HT-29 (cell line): Measurements from ENCODE around the gene PRKAR2B. TPM values are rescaled to one million over a fixed set of nuclear protein-coding genes. Genes with fewer than 3 reads are reported as not detected.
"Not testable (repeated sequence)": the region's sequence is repeated elsewhere in the genome, so short reads cannot be mapped to it uniquely, and the experiment has no call there.

Experiments
- DNase-seq: peaks from one replicate; pipeline ENCODE4 v3.0.0-alpha.2; 2015; ENCODE audit warnings: low spot score
- total RNA-seq: library from RNA; depleted of rRNA; stranded (reverse); fragments of >200 nt; shearing (Covaris generic); gene quantifications from 2 replicates; pipeline ENCODE4 v1.2.3, GENCODE V29; 2014

Gene PRKAR2B
- total RNA-seq, 1 experiment from 2014 or later: not detected

DNA sequence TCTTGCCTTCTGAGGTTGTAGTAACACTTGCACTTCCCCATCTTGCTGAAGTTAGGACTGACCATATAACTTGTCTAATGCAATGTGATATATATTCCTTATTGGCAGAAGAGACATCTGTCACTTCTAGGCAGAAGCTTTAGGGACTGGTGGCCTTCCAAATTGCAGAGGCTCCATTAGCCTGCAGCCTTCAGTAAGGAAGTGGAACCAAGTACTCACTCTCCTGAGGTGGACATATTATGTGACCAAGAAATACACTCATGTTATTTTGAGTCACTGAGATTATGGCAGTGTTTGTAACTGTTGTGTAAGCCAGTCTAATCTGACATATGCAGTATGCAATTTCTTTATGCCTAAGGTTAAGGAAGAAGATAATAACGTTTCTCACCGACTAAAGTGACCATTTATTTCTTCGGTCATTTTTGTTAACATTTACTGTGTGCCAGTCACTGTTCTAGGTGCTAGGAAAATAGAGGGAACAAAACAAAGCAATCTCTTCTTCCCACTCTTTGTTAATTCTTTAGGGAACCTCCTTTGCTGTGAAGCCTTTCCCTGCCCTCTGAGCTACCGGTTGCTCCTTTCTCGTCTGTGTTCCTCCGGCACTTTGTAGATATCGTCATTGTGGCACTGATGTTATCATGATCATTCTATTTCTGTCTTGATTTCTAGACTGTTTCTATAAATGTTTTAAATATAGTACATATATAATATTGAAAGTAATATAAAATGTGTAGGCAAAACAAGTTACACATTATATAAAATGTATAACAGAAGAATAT lies 71.4 kb downstream of the PRKAR2B start:
- DNase-seq: no peak

GRCh38 chr7:107118109-107118900 lies 73.8 kb downstream of the PRKAR2B start:
- DNase-seq: no peak

- DNase-seq: no peak
Observed at GRCh38 chr7:107119376-107120105, 75.0 kb downstream of the PRKAR2B start.

- DNase-seq: no peak
Observed at GRCh38 chr7:107122486-107122911, 78.0 kb downstream of the PRKAR2B start.

DNA sequence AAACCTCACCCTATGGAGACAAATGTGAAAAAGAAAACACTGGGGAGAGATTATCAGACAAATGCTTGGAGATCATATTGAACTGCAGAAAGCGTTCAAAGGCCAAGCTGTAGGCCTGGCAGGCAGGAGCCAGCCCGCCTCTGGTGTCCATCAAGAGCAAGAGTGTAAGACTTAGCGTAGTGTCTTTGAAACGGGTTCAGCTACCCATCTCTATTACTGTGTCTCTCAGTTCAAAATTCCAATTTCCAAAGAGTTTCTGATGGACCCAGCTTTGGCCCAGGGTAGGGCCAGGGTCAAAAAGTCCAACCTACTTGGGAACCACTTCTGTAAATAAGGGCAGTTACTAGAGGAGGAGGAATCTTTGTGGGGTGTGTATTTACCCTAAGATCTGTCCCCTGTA lies 78.9 kb downstream of the PRKAR2B start:
- no peak for DNase-seq

DNA sequence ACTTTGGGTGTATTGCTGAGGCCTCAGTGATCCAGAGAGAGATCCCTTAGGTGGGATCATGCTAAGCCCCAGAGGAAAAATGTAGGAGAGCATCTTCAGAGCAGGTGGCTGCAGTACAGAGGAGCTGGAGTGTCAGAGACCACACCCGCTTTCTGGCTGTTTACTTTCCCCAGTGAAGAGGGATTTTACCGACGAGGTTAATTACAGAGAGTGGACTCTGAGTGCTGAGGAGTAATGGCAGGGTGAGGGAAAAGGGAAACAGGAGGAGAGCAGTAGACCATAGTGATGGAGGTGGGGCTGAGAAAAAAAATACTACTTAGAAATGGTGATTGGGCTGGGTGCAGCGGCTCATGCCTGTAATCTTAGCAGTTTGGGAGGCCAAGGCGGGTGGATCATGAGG lies 81.0 kb downstream of the PRKAR2B start:
- no peak for DNase-seq

- no peak for DNase-seq
Observed at GRCh38 chr7:107128217-107128616, 83.7 kb downstream of the PRKAR2B start.

DNA sequence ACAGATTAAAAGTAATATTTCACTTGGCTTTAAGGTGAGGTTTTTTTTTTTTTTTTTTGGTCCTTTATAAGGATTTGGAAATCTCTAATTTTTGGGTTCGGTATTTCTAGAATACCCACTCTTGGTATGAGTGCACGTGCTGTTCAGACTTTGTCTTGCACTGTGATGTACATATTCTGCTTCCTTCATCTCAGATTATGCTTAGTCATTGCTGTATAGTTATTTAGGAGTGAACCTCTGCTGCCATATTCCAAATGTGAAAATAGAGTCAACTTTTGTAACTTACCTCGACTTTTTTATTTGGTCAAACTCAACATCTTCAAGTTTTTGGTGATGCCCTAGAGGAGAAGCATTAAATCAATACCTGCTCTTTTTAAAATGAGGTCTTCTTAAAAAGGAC lies 84.2 kb downstream of the PRKAR2B start:
- no peak for DNase-seq

DNA sequence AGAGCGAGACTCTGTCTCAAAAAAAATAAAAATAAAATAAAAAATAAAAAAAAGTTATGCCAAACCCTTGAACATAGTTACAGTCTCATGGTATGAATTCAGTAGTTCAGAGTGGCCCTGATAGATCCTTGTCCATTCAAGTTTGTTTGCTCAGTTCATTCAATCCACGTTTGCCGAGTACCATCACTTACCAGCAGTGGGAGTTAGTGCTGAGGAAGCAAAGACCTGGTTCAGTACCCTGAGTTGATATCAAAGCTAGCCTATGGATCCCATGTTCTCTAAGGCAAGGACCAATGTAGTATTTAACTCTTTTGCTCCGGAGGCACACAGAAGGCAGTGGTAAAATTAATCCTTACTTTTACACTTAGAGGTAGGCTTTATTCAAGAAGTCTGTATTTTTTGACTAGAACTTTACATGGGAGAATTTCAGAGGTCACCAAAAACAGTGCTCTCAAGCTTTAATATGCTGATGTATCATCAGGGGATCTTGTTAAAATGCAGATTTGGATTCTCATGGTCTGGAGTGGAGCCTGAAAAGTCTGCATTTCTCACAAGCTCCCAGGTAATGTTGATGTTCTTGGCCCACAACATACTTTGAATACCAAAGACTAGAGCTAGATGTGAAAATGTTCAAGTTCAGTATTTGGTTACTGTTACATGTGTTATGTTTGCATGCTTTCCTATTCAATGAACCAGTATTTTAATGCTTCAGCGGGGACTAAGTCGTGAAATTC lies 86.1 kb downstream of the PRKAR2B start:
- peak; percentile 35 for DNase-seq

DNA sequence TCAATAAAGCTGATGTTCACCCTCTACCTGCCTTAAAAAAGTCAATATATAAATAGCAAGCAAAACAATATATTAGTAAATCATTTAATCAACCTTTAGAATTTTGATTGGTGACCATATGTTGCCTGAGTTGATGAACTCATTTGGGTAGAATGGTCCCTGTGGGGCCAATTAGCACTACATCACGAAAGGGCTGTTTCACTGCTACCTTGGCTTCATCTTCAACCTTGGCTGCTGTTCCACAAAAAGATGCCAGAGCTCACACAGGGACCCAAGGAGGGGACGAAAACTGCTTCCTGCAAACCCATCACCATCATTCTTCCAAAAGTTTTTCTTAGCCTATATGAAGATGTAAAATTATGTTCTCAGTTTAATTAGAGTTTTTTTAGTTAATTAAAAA lies 88.9 kb downstream of the PRKAR2B start:
- DNase-seq: no peak

DNA sequence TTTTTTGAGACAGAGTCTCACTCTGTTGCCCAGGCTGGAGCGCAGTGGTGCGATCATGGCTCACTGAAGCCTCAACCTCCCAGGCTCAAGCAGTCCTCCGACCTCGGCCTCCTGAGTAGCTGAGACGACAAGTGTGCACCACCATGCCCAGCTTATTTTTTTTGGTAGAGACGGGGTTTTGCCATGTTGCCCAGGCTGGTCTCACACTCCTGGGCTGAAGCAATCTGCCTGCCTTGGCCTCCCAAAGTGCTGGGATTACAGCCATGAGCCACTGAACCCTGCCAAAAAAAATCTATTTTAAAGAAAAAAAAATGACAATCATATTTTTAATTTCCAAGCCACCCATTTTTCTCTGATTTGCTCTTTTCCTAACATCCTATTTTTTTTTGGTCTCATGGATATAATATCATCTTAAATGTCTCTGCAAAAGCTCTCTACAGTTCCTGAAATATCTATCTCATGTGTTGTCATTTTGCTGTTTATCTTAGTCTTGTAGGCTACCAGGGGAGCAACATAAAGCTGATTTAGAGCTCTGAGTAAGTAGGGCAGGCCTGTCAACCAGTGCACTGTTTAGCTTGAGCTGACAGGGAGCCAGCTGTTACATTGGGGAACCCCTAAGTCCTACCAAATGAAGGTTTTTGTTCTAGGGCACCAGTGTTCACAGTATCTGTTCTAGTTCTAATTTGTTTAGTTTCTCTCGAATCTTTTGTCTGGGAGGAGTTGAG lies 94.4 kb downstream of the PRKAR2B start:
- no peak for DNase-seq

DNA sequence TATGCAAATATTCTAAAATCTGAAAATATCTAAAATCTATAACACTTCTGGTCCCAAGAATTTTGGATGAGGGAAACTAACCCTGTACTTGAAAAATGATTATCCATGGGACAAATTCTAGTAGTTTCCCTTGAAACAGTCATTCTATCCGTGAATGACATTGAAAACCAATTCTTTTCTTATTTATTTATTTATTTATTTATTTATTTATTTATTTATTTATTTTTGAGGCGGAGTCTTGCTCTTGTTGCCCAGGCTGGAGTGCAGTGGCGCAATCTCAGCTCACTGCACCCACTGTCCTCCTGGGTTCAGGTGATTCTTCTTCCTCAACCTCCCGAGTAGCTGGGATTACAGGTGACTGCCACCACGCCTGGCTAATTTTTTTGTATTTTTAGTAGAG lies 99.4 kb downstream of the PRKAR2B start:
- DNase-seq: not testable (repeated sequence)

GRCh38 chr7:107145067-107145838 lies 100.7 kb downstream of the PRKAR2B start:
- DNase-seq: no peak

- DNase-seq: peak; percentile 57
Observed at GRCh38 chr7:107147464-107148393, 103.2 kb downstream of the PRKAR2B start.

DNA sequence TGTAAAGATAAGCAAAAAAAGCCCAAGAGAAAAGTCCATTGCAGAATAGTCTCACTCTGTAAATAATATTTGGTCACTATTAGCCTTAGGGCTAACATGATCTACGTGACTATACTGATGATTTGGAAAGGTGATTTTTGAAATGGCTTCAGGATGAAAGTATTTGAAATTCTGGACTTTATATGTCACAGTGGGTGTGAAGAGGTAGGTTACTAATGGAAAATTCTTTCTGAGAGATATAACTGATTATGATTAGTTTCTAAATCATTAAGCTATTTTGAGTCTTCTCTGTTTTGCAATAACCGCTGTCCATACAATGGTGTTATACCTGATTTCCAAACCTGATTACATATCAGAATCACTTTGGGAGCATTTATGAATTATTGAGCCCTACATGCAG lies 104.2 kb downstream of the PRKAR2B start:
- no peak for DNase-seq

- no peak for DNase-seq
Observed at GRCh38 chr7:107149863-107150262, 105.4 kb downstream of the PRKAR2B start.

DNA sequence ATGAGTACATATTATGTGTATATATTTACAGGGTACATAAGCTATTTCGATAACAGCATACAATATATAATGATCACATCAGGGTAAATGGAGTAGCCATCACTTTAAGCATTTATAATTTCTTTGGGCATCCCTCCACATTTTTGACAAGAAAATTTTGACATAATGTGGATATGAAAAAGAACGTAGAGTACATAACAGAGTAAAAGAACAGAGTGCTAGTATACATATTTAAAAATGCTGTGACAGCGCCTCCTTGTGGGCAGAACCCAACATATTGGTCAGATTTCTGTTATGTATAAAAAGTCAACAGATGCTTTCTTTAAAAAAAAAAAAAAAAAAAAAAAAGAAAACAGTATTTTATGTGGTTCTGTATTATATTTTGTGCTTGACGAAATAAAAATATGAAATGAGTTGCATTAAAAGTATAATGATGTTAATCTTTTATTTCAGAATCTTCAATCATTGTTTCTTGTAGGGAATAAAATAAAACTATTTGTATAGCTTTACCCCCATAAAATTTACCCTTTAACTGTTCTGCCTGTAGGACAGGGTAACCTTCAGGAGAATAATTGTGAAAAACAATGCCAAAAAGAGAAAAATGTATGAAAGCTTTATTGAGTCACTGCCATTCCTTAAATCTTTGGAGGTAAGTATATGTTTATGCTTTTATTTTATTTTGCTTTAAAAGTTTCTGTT lies 106.0 kb downstream of the PRKAR2B start:
- peak; percentile 89 for DNase-seq

DNA sequence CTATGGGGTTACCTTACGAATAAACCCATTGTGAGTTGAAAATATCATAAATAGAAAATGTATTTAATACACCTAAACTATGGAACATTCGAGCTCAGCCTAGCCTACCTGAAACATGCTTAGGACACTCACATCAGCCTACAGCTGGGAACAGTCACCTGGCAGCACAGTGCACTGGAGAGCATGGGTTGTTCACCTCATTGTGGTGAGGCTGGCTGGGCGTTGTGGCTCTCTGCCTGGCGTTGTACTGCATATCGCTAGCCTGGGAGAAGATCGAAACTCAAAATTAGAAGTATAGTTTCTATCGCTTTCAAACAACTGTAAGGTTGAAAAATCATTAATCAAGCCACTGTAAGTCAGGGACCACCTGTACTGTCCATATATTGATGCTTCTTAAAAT lies 107.0 kb downstream of the PRKAR2B start:
- no peak for DNase-seq
